RPMI7951 (cell line): ENCODE data around the gene GPC6. TPM values are rescaled to one million over a fixed set of nuclear protein-coding genes. Genes with fewer than 3 reads are reported as not detected.

Experiments used
- DNase-seq: peaks from one replicate; pipeline ENCODE4 v3.0.0-alpha.2; 2012; ENCODE audit warnings: low read depth
- total RNA-seq: library from RNA; depleted of rRNA; stranded (reverse); fragments of >200 nt; shearing (Covaris generic); gene quantifications from 2 replicates; pipeline ENCODE4 v1.2.3, GENCODE V29; 2014

GPC6 gene
- total RNA-seq, 1 experiment from 2014 or later = under 0.01 TPM

DNA sequence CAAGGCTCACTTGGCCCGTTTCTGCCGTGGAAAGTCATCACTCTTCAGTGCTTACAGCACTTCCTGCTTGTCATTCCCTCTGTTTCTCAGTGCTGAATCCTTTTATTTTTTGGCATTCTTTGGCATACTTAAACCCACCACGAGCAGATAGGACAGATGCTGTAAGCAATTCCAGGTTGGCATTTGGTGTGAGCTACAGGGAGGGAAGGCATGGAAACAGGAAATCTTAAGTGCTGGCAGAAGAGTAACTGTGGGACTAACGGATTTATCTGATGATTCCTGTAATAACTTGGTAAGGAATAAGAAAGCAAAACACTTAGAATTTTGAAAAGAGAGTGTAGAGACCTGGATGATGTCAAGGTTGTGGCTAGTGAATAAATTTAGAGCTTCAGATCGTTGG, 273.4 kb downstream of the GPC6 start:
- no peak for DNase-seq

DNA sequence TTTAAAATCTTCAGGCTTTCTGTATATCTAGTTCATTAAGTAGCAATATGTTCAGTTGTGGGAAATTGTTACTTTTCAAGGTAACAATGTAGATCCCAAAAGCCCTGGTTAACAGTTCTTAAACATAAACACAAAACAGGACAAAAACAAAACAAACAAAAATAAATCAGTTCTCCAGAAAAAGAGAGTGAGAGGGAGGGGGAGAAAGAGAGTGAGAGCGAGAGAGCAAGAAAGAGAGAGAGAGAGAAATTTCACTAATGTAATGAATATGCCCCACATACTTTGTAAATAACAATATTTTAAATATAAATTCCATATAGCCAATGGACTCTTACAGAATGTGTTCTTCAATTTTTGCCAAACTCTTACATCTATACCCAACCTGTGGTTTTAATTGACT, 275.5 kb downstream of the GPC6 start:
- no peak for DNase-seq

DNA sequence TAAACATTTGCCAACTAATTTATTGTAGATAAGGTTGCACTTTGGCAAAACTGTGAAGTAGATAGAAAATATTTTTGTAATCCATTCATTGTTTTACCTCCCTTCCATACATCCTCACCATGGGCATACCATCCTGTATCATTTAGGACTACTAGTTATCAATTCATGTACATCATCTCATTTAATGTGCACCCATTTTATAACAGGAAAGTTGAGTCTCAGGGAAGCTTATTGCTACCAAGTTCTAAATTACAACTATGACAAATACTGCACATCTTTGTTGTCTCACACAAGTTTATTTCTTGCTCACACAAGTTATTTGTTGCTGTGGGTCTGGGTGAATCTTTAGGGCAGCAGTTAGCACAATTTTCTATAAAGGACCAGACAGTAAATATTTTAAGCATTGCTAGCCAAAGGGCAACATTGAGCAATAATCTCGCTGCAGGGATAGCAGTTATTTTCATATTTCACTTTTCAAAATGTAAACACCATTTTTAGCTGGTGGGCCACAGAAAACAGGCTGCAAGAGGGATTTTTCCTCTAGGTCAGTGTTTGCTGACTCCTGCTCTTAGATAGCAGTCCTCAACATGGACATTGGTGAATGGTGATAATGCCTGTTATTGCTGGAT, 276.5 kb downstream of the GPC6 start:
- no peak for DNase-seq

DNA sequence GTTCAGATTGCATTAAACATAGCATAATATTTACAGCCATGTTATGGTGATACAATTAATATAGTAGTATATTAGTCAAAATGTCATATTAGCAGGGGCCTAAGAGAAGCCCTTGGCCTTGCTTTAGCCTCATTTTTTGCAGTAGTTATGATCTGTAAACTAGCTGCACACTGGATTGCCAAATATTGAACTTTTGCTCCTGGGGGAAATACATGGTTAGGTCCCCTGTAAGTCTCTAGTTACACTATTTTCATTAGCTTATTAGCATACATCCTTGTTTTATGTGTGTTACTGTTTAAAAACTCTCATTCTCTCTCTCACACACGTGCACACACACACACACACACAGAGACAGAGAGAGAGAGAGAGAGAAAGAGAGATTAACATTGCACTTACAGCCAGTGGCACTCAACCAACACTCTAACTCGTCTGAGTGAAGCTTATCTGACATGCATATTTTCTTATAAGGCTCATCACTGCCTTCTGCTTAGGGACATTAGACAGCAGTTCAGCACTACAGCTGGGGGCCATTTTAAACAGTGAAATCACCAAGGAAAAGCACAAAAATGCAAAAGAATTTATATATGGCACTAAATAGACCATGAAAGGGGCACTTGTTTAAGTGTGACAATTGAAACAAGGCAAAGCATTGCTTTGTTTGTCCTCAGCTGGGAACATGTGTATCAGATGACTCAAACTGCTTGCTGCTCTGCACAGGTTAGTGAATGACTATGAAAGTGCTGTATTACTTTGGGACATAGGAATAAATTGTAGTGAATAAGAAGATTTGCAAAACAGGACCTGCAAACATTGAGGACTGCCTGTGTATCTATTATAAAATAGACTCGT, 278.7 kb downstream of the GPC6 start:
- DNase-seq = no peak

DNA sequence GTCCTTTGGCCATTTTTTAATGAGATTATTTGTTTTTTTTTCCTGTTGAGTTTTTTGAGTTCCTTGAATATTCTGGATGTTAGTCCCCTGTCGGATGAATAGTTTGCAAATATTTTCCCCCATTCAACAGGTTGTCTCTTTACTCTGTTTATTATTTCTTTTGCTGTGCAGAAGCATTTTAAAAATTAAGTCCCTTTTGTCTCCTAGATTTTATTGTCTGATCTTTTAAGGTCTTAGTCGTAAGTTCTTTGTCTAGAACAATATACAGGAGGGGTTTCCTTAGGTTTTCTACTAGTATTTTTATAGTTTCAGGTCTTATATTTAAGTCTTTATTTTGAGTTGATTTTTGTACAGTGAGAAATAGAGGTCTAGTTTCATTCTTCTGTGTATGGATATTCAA, 284.4 kb downstream of the GPC6 start:
- no peak for DNase-seq

DNA sequence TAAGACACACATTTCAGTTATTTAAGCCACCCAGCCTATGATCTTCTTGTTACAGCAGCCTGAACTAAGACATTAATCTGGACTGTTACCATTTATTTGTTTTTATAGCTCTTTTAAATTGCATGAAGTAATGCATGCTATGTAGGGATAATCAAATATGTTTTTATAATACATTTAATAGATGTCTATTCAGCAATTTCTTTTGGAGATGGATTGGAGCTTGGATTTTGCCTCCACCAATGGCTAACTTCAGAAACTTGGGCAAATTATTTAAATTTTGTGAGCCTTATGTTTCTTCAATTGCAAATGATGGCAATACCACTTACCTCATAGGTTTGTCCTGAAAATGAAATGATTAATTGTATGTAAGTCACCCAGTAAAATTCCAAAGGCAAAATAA, 288.7 kb downstream of the GPC6 start:
- no peak for DNase-seq

DNA sequence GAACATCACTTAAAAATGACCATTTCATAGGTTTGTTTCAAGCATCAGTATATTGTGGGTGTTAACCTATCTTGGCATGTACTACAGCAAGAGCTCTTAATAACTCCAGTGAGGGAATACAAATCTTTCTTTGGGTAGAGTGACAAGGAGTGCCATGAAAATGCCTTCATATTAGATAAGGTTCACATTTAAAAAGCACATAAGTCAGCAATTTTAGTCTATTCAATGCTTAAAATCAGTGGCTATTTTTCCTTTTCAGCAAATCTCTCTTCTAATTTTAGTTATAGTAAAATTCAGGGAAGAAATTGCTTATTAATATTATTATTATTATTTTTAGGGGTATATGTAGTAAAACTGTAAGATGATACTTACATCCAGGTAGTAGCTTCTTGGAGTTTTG, 291.1 kb downstream of the GPC6 start:
- DNase-seq = no peak

DNA sequence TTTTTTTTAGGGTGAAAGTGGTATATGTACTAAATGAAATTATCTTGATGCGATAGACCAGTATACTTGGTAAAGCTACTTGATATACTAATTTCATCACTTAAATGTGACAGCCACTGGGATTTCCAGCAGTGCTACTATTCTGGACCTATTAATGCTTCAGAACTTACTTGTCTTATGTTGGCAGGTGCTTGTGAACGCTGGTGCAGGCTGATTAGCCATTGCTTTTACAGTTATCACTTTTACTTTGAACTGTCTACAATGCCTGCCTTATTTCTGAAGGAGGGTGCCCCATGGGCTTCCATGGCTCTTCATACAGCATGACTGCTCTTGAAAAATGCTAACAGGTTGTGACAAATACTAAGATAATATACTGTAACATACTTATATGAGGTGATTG, 294.7 kb downstream of the GPC6 start:
- DNase-seq = no peak

DNA sequence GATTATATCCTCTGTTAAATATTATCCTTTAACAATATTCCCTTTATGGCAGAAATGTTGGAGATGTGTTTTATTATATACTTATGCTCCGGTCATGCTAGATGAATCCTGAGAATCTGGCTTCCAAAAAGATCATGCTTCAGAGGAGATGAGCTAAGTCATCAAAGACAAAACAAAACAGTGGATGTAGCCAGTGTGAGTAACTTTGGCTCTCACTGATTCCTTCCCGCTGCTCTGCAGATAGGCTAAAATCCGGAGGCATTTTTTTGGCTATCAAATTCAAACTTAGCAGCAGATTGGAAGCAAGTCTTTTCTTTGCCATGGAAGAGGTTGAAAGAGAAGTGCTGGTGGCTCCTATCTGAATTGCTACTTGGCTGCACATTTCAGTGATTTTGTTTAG, 295.9 kb downstream of the GPC6 start:
- no peak for DNase-seq

DNA sequence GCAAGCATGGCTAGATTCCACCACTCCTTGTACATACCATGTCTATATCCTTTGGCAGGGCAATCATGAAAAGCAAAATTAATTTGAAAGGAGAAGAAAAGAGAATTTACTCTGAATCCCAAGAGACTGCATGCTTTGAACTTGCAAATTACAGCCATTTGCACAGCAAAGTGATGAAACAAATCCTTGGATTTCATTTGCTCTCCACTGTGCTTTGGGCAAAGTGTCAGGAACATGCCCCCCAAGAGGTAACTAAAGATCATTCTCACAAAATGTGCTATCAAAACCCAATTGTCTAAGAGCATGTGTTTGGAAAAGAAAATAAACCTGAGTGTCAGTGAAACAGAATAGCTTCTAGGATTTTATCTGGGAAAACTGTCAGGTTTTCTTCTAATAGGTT, 298.5 kb downstream of the GPC6 start:
- no peak for DNase-seq

DNA sequence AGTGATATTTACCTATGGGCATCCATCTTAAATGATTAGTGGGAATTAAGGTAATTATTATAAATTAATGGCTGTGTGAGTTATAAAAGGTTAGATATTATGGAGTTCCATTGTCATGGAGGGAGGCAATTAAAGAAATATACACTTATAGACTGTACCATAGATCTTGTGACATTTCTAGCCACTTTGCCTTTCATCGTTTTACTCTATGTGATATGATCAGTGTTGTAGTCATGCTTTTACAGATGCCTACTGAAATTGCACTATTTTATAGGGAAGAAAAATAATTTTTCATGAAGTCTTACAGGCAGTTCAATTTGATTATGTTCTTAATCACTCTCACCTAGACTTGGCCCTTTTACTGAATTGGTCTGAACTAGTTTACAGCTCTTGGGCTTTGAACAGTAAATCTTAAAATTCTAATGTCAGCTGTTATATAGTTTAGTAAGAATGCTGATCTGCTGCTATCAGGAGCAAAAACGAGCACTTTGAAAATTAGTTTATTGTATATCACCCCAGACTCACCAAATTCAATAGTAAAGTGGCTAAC, 301.2 kb downstream of the GPC6 start:
- DNase-seq = no peak

DNA sequence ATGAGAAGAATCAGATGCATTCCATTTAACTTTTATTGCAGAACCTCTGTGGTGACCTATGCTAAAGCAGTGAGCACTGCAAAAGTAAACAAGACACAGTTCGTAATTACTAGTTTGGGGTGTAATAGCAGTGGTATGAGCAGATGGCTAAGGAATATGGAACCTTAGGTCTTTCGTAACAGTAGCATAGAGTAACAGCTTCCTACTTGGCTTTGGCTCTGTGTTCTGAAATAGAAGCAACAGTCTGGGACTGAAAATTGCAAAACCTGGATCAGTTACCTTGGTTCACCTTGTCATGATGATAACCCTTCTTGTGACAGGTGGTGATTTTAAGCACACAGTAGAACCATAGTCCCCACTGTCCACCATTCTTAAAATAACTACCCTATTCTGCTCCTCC, 303.4 kb downstream of the GPC6 start:
- DNase-seq = no peak

DNA sequence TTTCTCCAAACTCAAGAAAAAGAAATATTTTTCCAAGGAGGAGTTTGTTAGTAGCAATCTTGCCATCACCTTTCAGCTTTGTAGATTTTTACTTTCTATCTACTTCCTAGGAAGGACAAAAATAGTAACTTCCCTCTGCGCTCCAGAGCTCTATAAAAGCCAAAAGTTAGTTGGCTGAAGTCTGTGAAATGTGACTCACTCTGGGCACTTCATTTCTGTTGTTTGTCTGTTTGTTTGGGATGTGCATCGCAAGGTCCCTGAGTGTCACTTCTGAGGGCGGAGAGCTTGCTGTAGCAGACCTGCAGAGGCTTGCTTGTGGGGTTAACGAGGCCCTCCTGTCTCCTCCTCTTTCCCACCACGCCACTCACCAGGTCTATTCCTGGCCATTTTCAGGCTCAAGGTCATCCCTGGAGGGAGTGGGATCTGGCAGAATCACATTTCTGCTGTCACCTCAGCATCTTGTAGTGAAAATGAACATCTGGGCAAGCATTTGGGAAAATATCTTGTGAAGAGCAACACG, 307.6 kb downstream of the GPC6 start:
- DNase-seq = no peak

DNA sequence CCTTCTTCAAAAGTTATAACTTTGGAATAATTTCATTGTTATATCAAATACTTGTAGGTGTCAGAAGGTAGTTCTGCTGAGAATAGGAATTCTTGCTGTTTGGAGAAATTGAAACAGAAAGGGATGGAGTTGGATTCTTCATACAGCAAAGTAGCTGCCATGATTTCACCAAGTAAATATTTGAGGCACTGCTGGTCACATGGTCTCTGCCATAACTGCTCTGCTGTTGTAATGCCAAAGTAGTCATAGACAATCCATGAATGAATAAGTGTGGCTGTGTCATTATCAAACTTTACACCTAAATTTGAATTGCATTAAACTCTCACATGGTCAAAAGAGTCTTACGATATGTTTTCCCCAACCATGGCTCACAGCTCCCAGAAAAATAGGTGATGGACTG, 308.6 kb downstream of the GPC6 start:
- DNase-seq = no peak

DNA sequence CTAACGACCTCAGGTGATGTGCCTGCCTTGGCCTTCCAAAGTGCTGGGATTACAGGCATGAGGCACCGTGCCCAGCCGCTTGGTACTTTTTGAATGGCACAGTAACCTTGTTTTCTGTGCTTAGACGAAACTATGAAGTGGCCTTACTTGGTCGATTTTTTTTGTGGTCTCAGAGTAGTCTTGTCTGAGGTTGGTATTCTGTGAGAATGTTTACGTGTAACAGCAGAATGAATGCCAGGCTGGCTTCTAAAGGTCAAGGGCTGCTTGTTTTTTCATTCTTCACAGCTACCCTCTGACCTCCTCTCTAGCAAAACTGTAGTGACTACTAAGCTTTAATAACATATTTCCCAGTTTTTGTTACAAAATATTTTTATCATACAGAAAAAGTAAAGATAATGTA, 313.3 kb downstream of the GPC6 start:
- no peak for DNase-seq

DNA sequence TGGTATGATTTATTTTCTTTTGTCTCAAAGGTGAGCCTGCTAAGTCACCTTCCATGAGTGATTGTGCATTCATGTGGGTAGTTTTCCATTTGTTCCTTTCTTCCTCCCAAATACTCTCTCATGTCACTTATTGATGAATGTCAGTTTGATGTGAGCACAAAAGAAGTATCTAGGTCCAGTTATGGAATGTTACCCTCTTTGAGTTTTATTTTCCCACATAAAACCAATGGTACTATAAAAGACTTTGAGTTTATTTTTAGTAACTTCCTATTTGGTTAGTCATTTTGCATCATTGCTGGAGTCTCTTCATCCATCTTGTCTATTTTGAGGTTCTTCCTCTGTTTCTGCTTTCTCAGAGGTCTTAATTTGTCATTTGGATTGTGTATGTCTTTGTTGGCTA, 321.3 kb downstream of the GPC6 start:
- DNase-seq = no peak

DNA sequence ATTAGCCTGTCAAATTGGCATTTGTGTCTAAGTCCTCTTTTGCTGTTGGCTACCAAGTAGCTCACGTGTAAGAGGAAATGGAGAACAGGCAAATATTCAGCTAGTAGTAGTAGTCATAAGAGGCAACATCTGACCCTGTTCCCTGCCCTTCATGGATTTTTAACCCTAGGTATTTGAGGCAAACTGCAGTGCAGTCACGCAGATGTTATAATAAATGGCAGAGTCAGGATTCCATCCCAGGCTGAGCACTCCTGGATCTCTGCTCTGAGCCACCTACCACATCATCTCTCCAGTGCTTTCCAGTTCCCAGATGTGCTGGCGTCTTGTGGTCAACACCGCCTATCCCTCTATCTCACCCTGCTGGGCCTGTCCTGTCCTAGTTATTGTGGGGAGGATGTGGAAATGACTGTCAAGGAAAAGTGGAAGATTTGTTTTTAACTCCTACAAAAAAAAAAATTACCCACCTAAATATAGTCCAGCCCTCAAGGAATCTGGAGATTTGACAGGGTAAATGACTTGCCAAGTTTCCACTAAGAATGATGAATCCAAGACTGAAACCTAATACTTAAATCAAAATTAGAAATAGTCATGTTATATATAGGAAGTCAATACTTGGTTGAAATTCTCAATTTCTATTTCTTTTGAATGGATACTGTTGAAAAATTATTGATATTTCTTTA, 322.9 kb downstream of the GPC6 start:
- DNase-seq = peak; percentile 2

DNA sequence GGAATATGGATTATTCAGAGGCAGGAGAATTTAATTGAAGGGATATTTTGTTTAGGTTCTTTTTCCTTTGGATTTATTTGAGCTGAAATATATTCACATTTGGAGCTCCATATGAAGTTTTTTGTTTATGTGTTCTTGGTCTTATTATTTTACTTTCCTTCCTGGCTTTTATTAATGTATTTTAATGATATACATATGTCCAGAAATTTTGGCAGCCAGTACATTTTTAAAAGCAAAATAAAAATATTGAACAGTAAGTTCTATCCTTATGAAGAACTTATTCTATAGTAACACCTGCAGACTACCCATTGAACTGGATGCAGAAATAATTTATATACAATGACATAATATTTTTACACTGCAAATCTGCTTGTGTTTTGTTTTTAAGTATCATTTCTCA, 323.6 kb downstream of the GPC6 start:
- no peak for DNase-seq

DNA sequence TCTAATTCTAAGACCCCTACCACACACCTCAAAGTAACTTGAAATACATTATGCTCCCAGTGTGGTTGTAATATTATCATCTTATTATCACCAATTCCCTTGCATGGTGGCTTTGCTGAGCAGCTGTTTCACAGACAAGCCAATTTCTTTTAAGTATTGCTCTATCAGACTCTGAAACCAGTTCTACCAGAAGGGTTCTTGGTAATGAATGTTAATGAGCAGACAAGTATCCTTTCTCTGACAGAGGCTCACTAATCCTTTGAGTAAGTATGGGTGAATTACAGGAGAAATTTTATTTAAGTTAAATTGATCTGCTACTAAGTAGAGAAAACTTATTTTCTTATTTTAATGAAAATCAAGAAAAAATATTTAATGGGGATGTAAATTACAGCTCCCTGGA, 326.0 kb downstream of the GPC6 start:
- DNase-seq = no peak

DNA sequence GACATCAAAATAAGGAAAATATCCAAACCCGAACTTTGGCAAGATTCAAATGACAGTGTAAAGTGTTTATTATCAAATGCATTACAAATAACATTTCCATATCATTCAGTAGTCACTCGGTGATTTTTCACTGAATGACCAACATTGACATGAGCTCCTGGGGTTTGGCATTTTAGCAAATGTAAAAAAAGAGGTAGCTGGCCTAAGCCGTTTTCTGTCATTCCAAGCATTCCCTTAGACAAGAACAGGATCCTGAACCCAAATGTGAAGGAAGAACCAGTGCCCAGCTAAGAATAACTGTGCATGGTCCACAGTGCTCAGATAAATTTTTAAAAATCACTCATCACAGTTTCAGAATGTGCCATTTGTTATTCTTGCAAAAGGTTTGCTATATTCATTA, 327.9 kb downstream of the GPC6 start:
- DNase-seq = no peak

DNA sequence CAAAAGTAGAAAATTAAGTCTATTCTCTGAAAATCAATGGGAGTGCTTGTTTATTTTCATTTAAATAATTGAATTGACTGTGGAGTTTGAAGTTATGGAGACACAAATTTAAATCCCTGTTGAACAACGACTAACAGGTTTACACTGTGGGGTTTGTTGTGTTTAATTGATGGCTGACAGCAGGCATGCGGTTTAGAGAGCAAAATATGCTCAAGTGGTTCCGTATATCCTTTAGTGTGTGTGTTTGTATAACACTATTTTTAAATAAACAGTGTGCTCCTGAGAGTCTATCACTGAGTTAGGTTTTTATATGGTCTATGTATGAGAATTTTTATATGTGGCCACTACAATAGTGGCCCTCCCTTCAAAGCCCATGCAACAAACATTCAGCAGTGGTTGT, 332.0 kb downstream of the GPC6 start:
- DNase-seq = no peak

DNA sequence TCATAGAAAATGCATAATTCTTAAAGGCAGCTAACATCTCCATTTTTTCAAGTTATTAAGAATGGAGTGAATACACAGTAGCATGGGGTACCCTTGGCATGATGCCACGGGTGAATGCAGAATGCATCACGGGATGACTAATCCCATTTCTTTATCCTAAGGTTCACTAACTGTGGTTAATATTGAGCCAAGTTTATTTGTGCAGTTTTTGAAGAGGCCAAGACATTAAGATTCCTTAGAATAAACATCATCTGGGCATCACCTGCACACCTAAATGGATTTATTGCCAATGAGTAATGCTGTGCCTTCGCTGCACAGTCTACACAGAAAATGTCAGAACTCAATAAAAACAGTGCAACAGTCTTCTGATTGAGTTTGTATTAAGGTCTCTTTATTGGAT, 333.1 kb downstream of the GPC6 start:
- DNase-seq = peak; percentile 25
